Upper lobe of left lung (tissue), 6 donors: ENCODE results near the gene FOXP2. TPM values are rescaled to one million over a fixed set of nuclear protein-coding genes. Genes with fewer than 3 reads are reported as not detected.

Experiments
- ATAC-seq, 2 donors: fragments of 200-7000 bp; cut with Tn5 transposase; one replicate each; pipeline ENCODE4 v1.9.1; 2022; ENCODE audit warnings: mild to moderate bottlenecking in 2 of 2, moderate library complexity in 2 of 2; ENCODE audit not compliant: low FRiP score in 2 of 2
- DNase-seq, 2 donors: peaks; one replicate each; pipeline ENCODE4 v3.0.0-alpha.2; 2019 to 2020
- H3K27ac ChIP-seq, 4 donors: fragments of 200-600 bp; sonication (generic); one replicate each; pipeline ENCODE4 v1.5.1; 2016 to 2019
- H3K27me3 ChIP-seq, 4 donors: fragments of 200-600 bp; sonication (generic); one replicate each; pipeline ENCODE4 v1.5.1; 2017 to 2019
- H3K36me3 ChIP-seq, 4 donors: fragments of 200-600 bp; sonication (generic); one replicate each; pipeline ENCODE4 v1.5.1; 2016 to 2019
- H3K4me1 ChIP-seq, 4 donors: fragments of 200-600 bp; sonication (generic); one replicate each; pipeline ENCODE4 v1.5.1; 2018 to 2019
- H3K4me3 ChIP-seq, 4 donors: fragments of 200-600 bp; sonication (generic); one replicate each; pipeline ENCODE4 v1.5.1; 2017 to 2019; ENCODE audit warnings: mild to moderate bottlenecking in 2 of 4, moderate library complexity in 1 of 4
- H3K9me3 ChIP-seq, 4 donors: fragments of 200-600 bp; sonication (generic); one replicate each; pipeline ENCODE4 v1.5.1; 2018 to 2019
- EP300 ChIP-seq, 4 donors: sonication (generic); formaldehyde crosslinking; IDR thresholded peaks; one replicate each; pipeline ENCODE4 v1.5.1; 2017; ENCODE audit warnings: antibody characterized with exemption in 4 of 4, control low read depth in 2 of 4
- POLR2A ChIP-seq, 4 donors: fragments of 450-650 bp; IDR thresholded peaks; one replicate each; pipeline ENCODE4 v1.5.1; 2016 to 2017; ENCODE audit warnings: antibody characterized with exemption in 4 of 4, mild to moderate bottlenecking in 2 of 4
- POLR2AphosphoS5 ChIP-seq, 2 donors: sonication (generic); formaldehyde crosslinking; IDR thresholded peaks; one replicate each; pipeline ENCODE4 v1.5.1; 2017; ENCODE audit warnings: antibody characterized with exemption in 2 of 2
- WGBS, 2 donors: methylation state at CpG; one replicate each; pipeline ENCODE4 v1.1.5; 2017 to 2018; 5-methylcytosine and 5-hydroxymethylcytosine counted together
- total RNA-seq, 6 donors: library from RNA; depleted of rRNA in 4 of 6; stranded (reverse); fragments of >200 nt in 4 of 6; gene quantifications; one replicate each; pipeline versions ENCODE4 v1.1.0 to v1.2.1, GENCODE V29; 2016 to 2021
- TF ChIP-seq, protein P1 (sequence below), 6 experiments: fragments of 450-650 bp in 4 of 6; fragments of 200-600 bp in 2 of 6; sonication (generic) in 2 of 6; IDR thresholded peaks; one replicate each; pipeline ENCODE4 v1.5.1; 2016 to 2019; ENCODE audit warnings: antibody characterized with exemption in 6 of 6
- donor health status: DM: no; HTN: no; CAD: no; lungs with moderate emphysema.
- donor health status: DM: no; HTN: yes; CAD: no; lungs with severe emphysema.

The FOXP2 gene
- total RNA-seq, 6 donors from 2014 or later, result 3.4 to 24.1 (median 7.3) TPM

- Histone ChIP-seq H3K27me3 (no peaks in the 10 kb centered on the region), H3K9me3 (no peaks in the 10 kb centered on the region), H3K36me3 (no peaks in the 10 kb centered on the region), H3K27ac (no peak overlapping the region), H3K4me1 (no peaks in the 10 kb centered on the region), H3K4me3 (no peak overlapping the region)
- ATAC-seq, result no peak
- no peak for TF ChIP-seq POLR2A (IDR thresholded peaks at IDR 0.05)
- TF ChIP-seq POLR2AphosphoS5 (IDR thresholded peaks at IDR 0.05), result no peak
- TF ChIP-seq EP300 (IDR thresholded peaks at IDR 0.05), result no peak
- TF ChIP-seq, protein P1, sequence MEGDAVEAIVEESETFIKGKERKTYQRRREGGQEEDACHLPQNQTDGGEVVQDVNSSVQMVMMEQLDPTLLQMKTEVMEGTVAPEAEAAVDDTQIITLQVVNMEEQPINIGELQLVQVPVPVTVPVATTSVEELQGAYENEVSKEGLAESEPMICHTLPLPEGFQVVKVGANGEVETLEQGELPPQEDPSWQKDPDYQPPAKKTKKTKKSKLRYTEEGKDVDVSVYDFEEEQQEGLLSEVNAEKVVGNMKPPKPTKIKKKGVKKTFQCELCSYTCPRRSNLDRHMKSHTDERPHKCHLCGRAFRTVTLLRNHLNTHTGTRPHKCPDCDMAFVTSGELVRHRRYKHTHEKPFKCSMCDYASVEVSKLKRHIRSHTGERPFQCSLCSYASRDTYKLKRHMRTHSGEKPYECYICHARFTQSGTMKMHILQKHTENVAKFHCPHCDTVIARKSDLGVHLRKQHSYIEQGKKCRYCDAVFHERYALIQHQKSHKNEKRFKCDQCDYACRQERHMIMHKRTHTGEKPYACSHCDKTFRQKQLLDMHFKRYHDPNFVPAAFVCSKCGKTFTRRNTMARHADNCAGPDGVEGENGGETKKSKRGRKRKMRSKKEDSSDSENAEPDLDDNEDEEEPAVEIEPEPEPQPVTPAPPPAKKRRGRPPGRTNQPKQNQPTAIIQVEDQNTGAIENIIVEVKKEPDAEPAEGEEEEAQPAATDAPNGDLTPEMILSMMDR (IDR thresholded peaks at IDR 0.05), result no peak
- DNase-seq, result no peak
These were observed 232.9 kb downstream of the FOXP2 start for GRCh38 chr7:114647518-114647917.

GRCh38 chr7:114648117-114648516 is 233.5 kb downstream of the FOXP2 start:
- H3K4me3 ChIP-seq, result no peak overlapping the region
- no peaks in the 10 kb centered on the region for H3K36me3 ChIP-seq
- no peaks in the 10 kb centered on the region for H3K4me1 ChIP-seq
- no peaks in the 10 kb centered on the region for H3K9me3 ChIP-seq
- no peak for DNase-seq
- H3K27me3 ChIP-seq, result no peaks in the 10 kb centered on the region
- no peak overlapping the region for H3K27ac ChIP-seq
- no peak for ATAC-seq
- no peak for TF ChIP-seq POLR2A (IDR thresholded peaks at IDR 0.05)
- no peak for TF ChIP-seq POLR2AphosphoS5 (IDR thresholded peaks at IDR 0.05)

GRCh38 chr7:114648680-114649079 is 234.1 kb downstream of the FOXP2 start:
- no peaks in the 10 kb centered on the region for H3K36me3 ChIP-seq
- 81 to 94% methylated on average over 4 of the region's 4 CpGs for WGBS, 2 donors

GRCh38 chr7:114649689-114650088 is 235.1 kb downstream of the FOXP2 start:
- no peak for ATAC-seq
- no peak overlapping the region for H3K4me3 ChIP-seq
- no peaks in the 10 kb centered on the region for H3K36me3 ChIP-seq
- no peaks in the 10 kb centered on the region for H3K4me1 ChIP-seq
- WGBS, 2 donors, result 85 to 89% methylated on average over 3 of the region's 3 CpGs
- no peak overlapping the region for H3K27ac ChIP-seq
- no peaks in the 10 kb centered on the region for H3K9me3 ChIP-seq
- TF ChIP-seq POLR2A (IDR thresholded peaks at IDR 0.05) (no peak), POLR2AphosphoS5 (IDR thresholded peaks at IDR 0.05) (no peak), EP300 (IDR thresholded peaks at IDR 0.05) (no peak)
- TF ChIP-seq, protein P1 (IDR thresholded peaks at IDR 0.05), result no peak
- no peak for DNase-seq
- H3K27me3 ChIP-seq, result no peaks in the 10 kb centered on the region

More at GRCh38 chr7:114648680-114649079, 234.1 kb downstream of the FOXP2 start:
- TF ChIP-seq, protein P1 (IDR thresholded peaks at IDR 0.05), result no peak
- TF ChIP-seq POLR2A (IDR thresholded peaks at IDR 0.05), result no peak
- TF ChIP-seq EP300 (IDR thresholded peaks at IDR 0.05), result no peak
- no peak for TF ChIP-seq POLR2AphosphoS5 (IDR thresholded peaks at IDR 0.05)
- no peaks in the 10 kb centered on the region for H3K27me3 ChIP-seq
- ATAC-seq (no peak), DNase-seq (no peak)
- no peak overlapping the region for H3K27ac ChIP-seq
- H3K4me3 ChIP-seq, result no peak overlapping the region
- no peaks in the 10 kb centered on the region for H3K9me3 ChIP-seq
- H3K4me1 ChIP-seq, result no peaks in the 10 kb centered on the region

DNA sequence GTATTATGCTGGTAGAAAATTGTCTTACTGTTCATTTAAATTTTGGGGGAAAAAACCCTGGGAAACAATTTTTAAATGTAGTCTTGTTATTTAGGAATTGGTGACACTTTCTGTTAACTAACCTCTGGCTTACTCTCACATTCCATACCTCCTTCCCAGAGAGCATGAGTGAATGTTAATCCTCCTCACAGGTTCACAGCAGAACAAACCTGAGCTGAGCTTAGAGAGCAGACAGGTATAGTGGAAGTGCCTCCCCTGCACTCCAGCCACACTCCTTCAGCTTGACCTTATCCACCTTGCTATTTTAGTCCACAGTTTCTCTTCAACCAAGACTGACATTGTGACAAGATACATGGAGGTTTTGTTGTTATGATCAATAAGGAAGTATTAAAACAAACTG is 235.9 kb downstream of the FOXP2 start:
- Histone ChIP-seq H3K4me1 (no peaks in the 10 kb centered on the region), H3K27me3 (no peaks in the 10 kb centered on the region), H3K36me3 (no peaks in the 10 kb centered on the region), H3K27ac (no peak overlapping the region), H3K9me3 (no peaks in the 10 kb centered on the region), H3K4me3 (no peak overlapping the region)
- no peak for TF ChIP-seq POLR2A (IDR thresholded peaks at IDR 0.05)
- TF ChIP-seq POLR2AphosphoS5 (IDR thresholded peaks at IDR 0.05), result no peak
- no peak for TF ChIP-seq EP300 (IDR thresholded peaks at IDR 0.05)
- TF ChIP-seq, protein P1 (IDR thresholded peaks at IDR 0.05), result no peak
- DNase-seq (no peak), ATAC-seq (no peak)
